Common myeloid progenitor, CD34-positive (primary cell): ENCODE measurements around the gene NPAS2.

Experiments
- CTCF ChIA-PET: fragments of 350-600 bp; sonication (Branson Sonifier 250); formaldehyde crosslinking; loops from one replicate; lab custom pipeline; 2021; ENCODE audit warnings: antibody characterized with exemption; lab: Charles Lee
- POLR2A ChIA-PET: fragments of 350-600 bp; sonication (Branson Sonifier 250); formaldehyde crosslinking; loops from one replicate; lab custom pipeline; 2021; ENCODE audit warnings: antibody characterized with exemption; lab: Charles Lee
- DNase-seq, 3 donors: peaks; one replicate each; pipeline versions ENCODE4 v3.0.0 to v3.0.0-alpha.2; 2013
- H3K27ac ChIP-seq, 2 experiments: 1 replicate in 1 of 2; 2 replicates in 1 of 2; pipeline ENCODE4 v1.7.0; 2013; ENCODE audit warnings: inconsistent platforms in 2 of 2, low read length in 2 of 2, mild to moderate bottlenecking in 2 of 2, low read depth in 1 of 2, moderate library complexity in 1 of 2; ENCODE audit not compliant: severe bottlenecking in 2 of 2, insufficient read depth in 1 of 2, poor library complexity in 1 of 2
- H3K27me3 ChIP-seq, 5 experiments: replicated peaks in 2 of 5; 1 replicate in 3 of 5; 2 replicates in 2 of 5; pipeline versions ENCODE4 v1.6.1 to v1.7.0; 2013; ENCODE audit warnings: low read length in 4 of 5, mild to moderate bottlenecking in 2 of 5, moderate library complexity in 2 of 5, inconsistent platforms in 1 of 5; ENCODE audit not compliant: insufficient read depth in 5 of 5, control insufficient read depth in 4 of 5
- H3K36me3 ChIP-seq, 4 experiments: 1 replicate in 2 of 4; 2 replicates in 2 of 4; pipeline versions ENCODE4 v1.6.1 to v1.7.0; 2013; ENCODE audit warnings: low read length in 3 of 4, control low read depth in 1 of 4, mild to moderate bottlenecking in 1 of 4; ENCODE audit not compliant: control insufficient read depth in 4 of 4, insufficient read depth in 4 of 4
- H3K4me1 ChIP-seq, 4 experiments: 1 replicate in 3 of 4; 2 replicates in 1 of 4; pipeline versions ENCODE4 v1.6.1 to v1.7.1; 2013; ENCODE audit warnings: low read length in 3 of 4, mild to moderate bottlenecking in 3 of 4, control low read depth in 1 of 4, inconsistent platforms in 1 of 4, moderate library complexity in 1 of 4; ENCODE audit not compliant: control insufficient read depth in 4 of 4, insufficient read depth in 4 of 4; ENCODE audit errors: control extremely low read depth in 1 of 4
- H3K4me3 ChIP-seq, 7 experiments: 1 replicate in 4 of 7; 2 replicates in 3 of 7; pipeline versions ENCODE4 v1.5.1 to v1.7.0; 2013; ENCODE audit warnings: mild to moderate bottlenecking in 7 of 7, low read length in 6 of 7, moderate library complexity in 6 of 7, inconsistent platforms in 2 of 7, low read depth in 2 of 7, control low read depth in 1 of 7; ENCODE audit not compliant: insufficient read depth in 4 of 7, control insufficient read depth in 1 of 7; ENCODE audit errors: extremely low read depth in 1 of 7
- H3K9me3 ChIP-seq, 5 experiments: 1 replicate in 4 of 5; 2 replicates in 1 of 5; pipeline versions ENCODE4 v1.6.1 to v1.7.1; 2013; ENCODE audit warnings: low read length in 4 of 5, mild to moderate bottlenecking in 2 of 5, inconsistent platforms in 1 of 5, low read depth in 1 of 5, moderate library complexity in 1 of 5; ENCODE audit not compliant: control insufficient read depth in 4 of 5, insufficient read depth in 2 of 5; ENCODE audit errors: control extremely low read depth in 1 of 5
- WGBS: methylation state at CpG from one replicate; pipeline ENCODE4 v1.1.5; 2013; ENCODE audit not compliant: insufficient coverage; 5-methylcytosine and 5-hydroxymethylcytosine counted together

The NPAS2 gene

GRCh38 chr2:100780203-100781008, 39.5 kb upstream of the NPAS2 start:
- peaks cover 0 to 17% (median 4%) of the 10 kb centered on the region in 4 experiments for H3K4me1 ChIP-seq
- WGBS: 59% methylated on average over 5 of the region's 8 CpGs
- CTCF ChIA-PET: no interaction called here
- POLR2A ChIA-PET: interaction anchor here (0.8 kb wide), 1 partner anchor 100 kb away, joined by 3 read pairs; no protein-coding TSS in a partner anchor
- no peaks in the 10 kb centered on the region for H3K36me3 ChIP-seq
- DNase-seq: peak in 2 of 3 donors; percentile 24 to 31
- no peaks in the 10 kb centered on the region for H3K27me3 ChIP-seq
- no peak overlapping the region for H3K4me3 ChIP-seq
- no peaks in the 10 kb centered on the region for H3K9me3 ChIP-seq
- H3K27ac ChIP-seq: no peak overlapping the region

GRCh38 chr2:100781009-100781325, 39.0 kb upstream of the NPAS2 start:
- Histone ChIP-seq H3K27ac (no peak overlapping the region), H3K27me3 (no peaks in the 10 kb centered on the region), H3K4me3 (no peak overlapping the region), H3K9me3 (no peaks in the 10 kb centered on the region), H3K4me1 (peaks cover 0 to 17% (median 4%) of the 10 kb centered on the region in 4 experiments), H3K36me3 (no peaks in the 10 kb centered on the region)
- CTCF ChIA-PET: no interaction called here
- 100% methylated on average over 1 of the region's 1 CpG for WGBS
- DNase-seq: no peak
- POLR2A ChIA-PET: interaction anchor here (0.8 kb wide), 1 partner anchor 99 kb away, joined by 3 read pairs; no protein-coding TSS in a partner anchor

GRCh38 chr2:100781523-100782379, 38.2 kb upstream of the NPAS2 start:
- ChIA-PET CTCF (no interaction called here), POLR2A (no interaction called here)
- no peak for DNase-seq
- WGBS: 95% methylated on average over 10 of the region's 12 CpGs
- no peaks in the 10 kb centered on the region for H3K27me3 ChIP-seq
- peaks cover 0 to 17% (median 4%) of the 10 kb centered on the region in 4 experiments for H3K4me1 ChIP-seq
- H3K36me3 ChIP-seq: no peaks in the 10 kb centered on the region
- H3K9me3 ChIP-seq: no peaks in the 10 kb centered on the region
- H3K27ac ChIP-seq: no peak overlapping the region
- no peak overlapping the region for H3K4me3 ChIP-seq

- Histone ChIP-seq H3K9me3 (no peaks in the 10 kb centered on the region), H3K4me1 (peaks cover 0 to 17% (median 4%) of the 10 kb centered on the region in 4 experiments), H3K27ac (no peak overlapping the region), H3K4me3 (no peak overlapping the region), H3K27me3 (no peaks in the 10 kb centered on the region), H3K36me3 (no peaks in the 10 kb centered on the region)
- ChIA-PET POLR2A (no interaction called here), CTCF (no interaction called here)
- no peak for DNase-seq
- 100% methylated on average over 3 of the region's 6 CpGs for whole genome bisulfite sequencing
These were observed 37.5 kb upstream of the NPAS2 start for GRCh38 chr2:100782380-100782878.

- POLR2A ChIA-PET: no interaction called here
- WGBS: 86% methylated on average over 1 of the region's 3 CpGs
- CTCF ChIA-PET: no interaction called here
- H3K4me3 ChIP-seq: no peak overlapping the region
- DNase-seq: no peak
- H3K36me3 ChIP-seq: no peaks in the 10 kb centered on the region
- H3K27ac ChIP-seq: no peak overlapping the region
- no peaks in the 10 kb centered on the region for H3K9me3 ChIP-seq
- H3K27me3 ChIP-seq: no peaks in the 10 kb centered on the region
- H3K4me1 ChIP-seq: peaks cover 0 to 17% (median 4%) of the 10 kb centered on the region in 4 experiments
These were observed 36.0 kb upstream of the NPAS2 start for GRCh38 chr2:100783987-100784386.

- H3K36me3 ChIP-seq: no peaks in the 10 kb centered on the region
- CTCF ChIA-PET: no interaction called here
- POLR2A ChIA-PET: no interaction called here
- no peaks in the 10 kb centered on the region for H3K9me3 ChIP-seq
- no peaks in the 10 kb centered on the region for H3K27me3 ChIP-seq
- peaks cover 0 to 17% (median 4%) of the 10 kb centered on the region in 4 experiments for H3K4me1 ChIP-seq
- WGBS: 98% methylated on average over 7 of the region's 8 CpGs
- no peak overlapping the region for H3K27ac ChIP-seq
- H3K4me3 ChIP-seq: no peak overlapping the region
- DNase-seq: no peak
These were observed 35.3 kb upstream of the NPAS2 start for GRCh38 chr2:100784681-100785080.
